ENCODE data around the gene CTTN.

Gene CTTN

GRCh38 chr11:70414341-70415100 is 16.2 kb downstream of the CTTN start:
- Mint-ChIP-seq H3K36me3 (ENCODE audit: low read depth) (peaks cover 75% of the 10 kb centered on the region), H3K9me3 (no peaks in the 10 kb centered on the region), H3K4me1 (no peaks in the 10 kb centered on the region), H3K27me3 (ENCODE audit: low read depth) (no peaks in the 10 kb centered on the region), H3K4me3 (no peak overlapping the region), H3K27ac (no peak overlapping the region)
- no peak for TF ChIP-seq CTCF (IDR thresholded peaks at IDR 0.05; ENCODE audit: unreplicated experiment in 3 of 3)

GRCh38 chr11:70415191-70415590 is 16.9 kb downstream of the CTTN start:
- no peak for TF ChIP-seq CTCF (IDR thresholded peaks at IDR 0.05; ENCODE audit: unreplicated experiment in 3 of 3)
- no peak overlapping the region for H3K27ac Mint-ChIP-seq
- H3K9me3 Mint-ChIP-seq: no peaks in the 10 kb centered on the region
- no peaks in the 10 kb centered on the region for H3K4me1 Mint-ChIP-seq
- H3K4me3 Mint-ChIP-seq: no peak overlapping the region
- no peaks in the 10 kb centered on the region for H3K27me3 Mint-ChIP-seq (ENCODE audit: low read depth)
- peaks cover 73% of the 10 kb centered on the region for H3K36me3 Mint-ChIP-seq (ENCODE audit: low read depth)

GRCh38 chr11:70415642-70416395 is 17.5 kb downstream of the CTTN start:
- no peak overlapping the region for H3K27ac Mint-ChIP-seq
- TF ChIP-seq CTCF (IDR thresholded peaks at IDR 0.05; ENCODE audit: unreplicated experiment in 3 of 3): no peak
- H3K36me3 Mint-ChIP-seq (ENCODE audit: low read depth): peaks cover 71% of the 10 kb centered on the region
- H3K9me3 Mint-ChIP-seq: no peaks in the 10 kb centered on the region
- no peaks in the 10 kb centered on the region for H3K4me1 Mint-ChIP-seq
- no peaks in the 10 kb centered on the region for H3K27me3 Mint-ChIP-seq (ENCODE audit: low read depth)
- H3K4me3 Mint-ChIP-seq: no peak overlapping the region

GRCh38 chr11:70416881-70417280 is 18.6 kb downstream of the CTTN start:
- peaks cover 70% of the 10 kb centered on the region for H3K36me3 Mint-ChIP-seq (ENCODE audit: low read depth)
- no peaks in the 10 kb centered on the region for H3K27me3 Mint-ChIP-seq (ENCODE audit: low read depth)

GRCh38 chr11:70418130-70418529 is 19.8 kb downstream of the CTTN start:
- no peak for TF ChIP-seq CTCF (IDR thresholded peaks at IDR 0.05; ENCODE audit: unreplicated experiment in 3 of 3)
- Mint-ChIP-seq H3K4me3 (no peak overlapping the region), H3K27me3 (ENCODE audit: low read depth) (no peaks in the 10 kb centered on the region), H3K27ac (no peak overlapping the region), H3K4me1 (no peaks in the 10 kb centered on the region), H3K9me3 (no peaks in the 10 kb centered on the region), H3K36me3 (ENCODE audit: low read depth) (peaks cover 68% of the 10 kb centered on the region)

More at GRCh38 chr11:70416881-70417280, 18.6 kb downstream of the CTTN start:
- no peak for TF ChIP-seq CTCF (IDR thresholded peaks at IDR 0.05; ENCODE audit: unreplicated experiment in 3 of 3)
- Mint-ChIP-seq H3K9me3 (no peaks in the 10 kb centered on the region), H3K4me3 (no peak overlapping the region), H3K4me1 (no peaks in the 10 kb centered on the region), H3K27ac (no peak overlapping the region)

Data from nephron (organoid).